NCI-H1436 treated with DMSO at 0.1 percent for 48 hours (cell line): ENCODE measurements around the gene INSRR.

Source experiments
- DNase-seq: peaks from one replicate; lab custom pipeline; 2025; lab: John Stamatoyannopoulos, UW

Gene INSRR

DNA sequence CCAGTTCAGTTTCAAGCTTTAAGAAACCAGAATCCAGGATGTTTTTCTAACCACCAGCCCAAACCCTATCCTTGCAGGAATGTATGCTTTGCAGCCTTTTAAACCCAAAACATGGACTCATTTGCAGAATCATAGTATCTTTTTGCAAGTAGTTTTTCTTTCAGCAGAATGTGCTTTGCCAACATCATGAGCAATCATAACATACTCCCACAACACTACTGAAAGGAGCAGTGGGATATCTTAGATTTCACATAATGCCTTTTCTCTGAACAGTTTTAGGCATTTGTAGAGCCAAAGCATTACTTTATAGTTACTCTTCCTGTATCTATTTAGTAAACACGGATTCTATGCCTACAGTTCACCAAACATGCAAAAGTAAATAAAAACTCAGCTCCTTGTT, 32.3 kb downstream of the INSRR start:
- DNase-seq, result no peak

DNA sequence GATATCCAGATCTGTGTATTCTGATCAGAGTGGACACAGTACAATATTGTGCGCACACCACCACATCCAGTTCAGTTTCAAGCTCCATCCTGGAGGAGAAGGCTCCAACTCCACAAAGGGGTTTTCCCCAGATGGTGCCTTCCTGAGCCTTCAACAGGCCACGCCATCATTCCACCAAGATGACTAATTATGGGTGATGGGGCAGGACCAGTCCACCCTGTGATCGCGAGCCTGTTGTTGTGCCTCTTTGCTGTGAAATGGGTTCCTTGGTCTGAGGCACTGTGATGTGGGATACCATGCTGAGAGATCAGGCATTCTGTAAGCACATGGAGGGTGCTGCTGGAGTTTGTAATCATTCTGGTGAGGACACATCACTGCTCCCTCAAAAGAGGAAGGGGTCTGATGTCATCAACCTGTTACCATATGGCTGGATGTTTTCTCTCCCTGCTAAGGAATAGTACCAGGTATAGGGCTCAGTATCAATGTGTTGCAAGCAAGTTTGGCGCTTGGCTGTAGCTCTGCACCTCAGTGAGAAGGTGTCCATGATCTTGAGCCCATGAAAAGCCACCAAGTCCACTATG, 35.6 kb downstream of the INSRR start:
- no peak for DNase-seq

GRCh38 chr1:156822680-156823079, 36.2 kb downstream of the INSRR start:
- no peak for DNase-seq

DNA sequence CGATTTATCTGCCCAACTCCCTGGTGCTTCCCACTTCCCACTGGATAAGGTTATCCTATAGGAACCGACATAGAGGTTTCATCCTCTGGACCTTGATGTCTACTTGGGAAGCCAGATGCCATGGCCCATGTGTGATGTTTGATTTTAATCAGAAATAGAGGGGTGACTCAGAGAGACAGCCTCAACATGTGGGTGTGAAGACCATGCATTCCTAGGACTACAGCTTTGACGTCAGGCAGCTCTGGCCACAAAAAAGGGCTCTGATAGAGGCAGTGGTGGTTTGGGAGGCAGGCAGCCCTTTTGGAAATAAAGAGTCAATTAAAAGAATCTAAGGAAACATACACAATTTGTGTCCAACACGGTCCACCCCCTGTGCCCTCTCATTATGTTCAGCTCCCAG, 37.1 kb downstream of the INSRR start:
- DNase-seq, result no peak

- no peak for DNase-seq
Measured at GRCh38 chr1:156816561-156817328, 42.2 kb downstream of the INSRR start, which contains the start of gene SH2D2A. SH2D2A (minus strand) TSS chr1:156816848; CDS start chr1:156816708, 140 bp downstream.

GRCh38 chr1:156815961-156816422, 42.9 kb downstream of the INSRR start:
- DNase-seq, result no peak

DNA sequence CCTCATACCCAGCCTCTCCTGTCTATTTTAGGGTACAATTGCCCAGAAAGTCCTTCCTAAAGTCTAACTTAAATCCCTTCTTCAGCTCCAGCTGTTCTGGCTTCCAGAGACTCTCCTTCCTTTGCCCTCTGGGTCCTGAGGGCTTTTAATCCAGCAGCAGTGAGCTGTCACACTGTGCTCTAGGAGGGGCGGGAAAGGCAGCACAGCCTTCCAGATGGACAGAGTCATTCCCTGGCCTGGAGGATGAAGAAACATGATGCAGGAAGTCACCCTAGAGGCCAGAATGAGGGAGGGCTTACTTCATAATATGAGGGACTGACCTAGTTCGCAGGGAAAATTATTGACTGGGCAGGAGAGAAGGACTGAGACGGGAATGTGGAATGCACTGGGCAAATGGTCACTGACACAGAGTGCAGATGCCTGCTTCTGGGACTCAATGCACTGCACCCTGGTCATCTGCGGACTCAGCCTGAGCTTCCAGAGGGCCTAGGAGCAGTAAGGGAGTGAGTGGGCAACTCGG, 43.5 kb downstream of the INSRR start:
- DNase-seq, result no peak

DNA sequence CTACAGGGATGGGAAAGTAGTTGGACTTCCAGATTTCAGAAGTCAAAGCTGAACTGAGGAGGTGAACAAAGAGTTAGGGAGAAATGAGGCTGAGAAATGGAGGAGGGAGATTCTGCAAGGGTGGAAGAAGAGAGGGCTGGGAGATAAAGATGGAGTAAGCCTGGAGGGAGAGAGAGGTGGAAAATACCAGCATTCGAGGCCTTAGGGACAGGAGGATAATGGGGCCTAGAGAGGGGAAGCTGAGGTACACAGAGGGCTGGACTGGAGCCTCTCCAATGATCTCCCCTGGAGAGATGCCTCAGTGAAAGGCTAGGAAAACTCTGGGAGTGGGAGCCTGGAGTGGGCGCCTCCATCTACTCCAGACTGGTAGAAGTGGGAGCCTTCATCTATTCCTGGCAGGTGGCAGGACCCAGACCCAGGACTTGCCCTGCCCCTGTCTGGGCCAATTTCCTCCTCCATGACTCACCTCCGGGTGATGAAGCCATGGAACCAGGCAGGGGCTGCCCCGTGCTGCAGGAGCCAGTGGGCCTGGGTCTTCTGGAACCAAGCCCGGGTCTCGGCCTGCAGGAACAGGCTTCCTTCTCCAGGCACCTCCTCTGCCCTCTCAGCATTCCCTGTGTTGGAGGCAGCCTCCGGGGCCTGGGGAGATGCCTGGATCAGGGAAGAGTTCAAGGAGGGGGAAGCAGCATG, 44.2 kb downstream of the INSRR start:
- DNase-seq, result no peak

DNA sequence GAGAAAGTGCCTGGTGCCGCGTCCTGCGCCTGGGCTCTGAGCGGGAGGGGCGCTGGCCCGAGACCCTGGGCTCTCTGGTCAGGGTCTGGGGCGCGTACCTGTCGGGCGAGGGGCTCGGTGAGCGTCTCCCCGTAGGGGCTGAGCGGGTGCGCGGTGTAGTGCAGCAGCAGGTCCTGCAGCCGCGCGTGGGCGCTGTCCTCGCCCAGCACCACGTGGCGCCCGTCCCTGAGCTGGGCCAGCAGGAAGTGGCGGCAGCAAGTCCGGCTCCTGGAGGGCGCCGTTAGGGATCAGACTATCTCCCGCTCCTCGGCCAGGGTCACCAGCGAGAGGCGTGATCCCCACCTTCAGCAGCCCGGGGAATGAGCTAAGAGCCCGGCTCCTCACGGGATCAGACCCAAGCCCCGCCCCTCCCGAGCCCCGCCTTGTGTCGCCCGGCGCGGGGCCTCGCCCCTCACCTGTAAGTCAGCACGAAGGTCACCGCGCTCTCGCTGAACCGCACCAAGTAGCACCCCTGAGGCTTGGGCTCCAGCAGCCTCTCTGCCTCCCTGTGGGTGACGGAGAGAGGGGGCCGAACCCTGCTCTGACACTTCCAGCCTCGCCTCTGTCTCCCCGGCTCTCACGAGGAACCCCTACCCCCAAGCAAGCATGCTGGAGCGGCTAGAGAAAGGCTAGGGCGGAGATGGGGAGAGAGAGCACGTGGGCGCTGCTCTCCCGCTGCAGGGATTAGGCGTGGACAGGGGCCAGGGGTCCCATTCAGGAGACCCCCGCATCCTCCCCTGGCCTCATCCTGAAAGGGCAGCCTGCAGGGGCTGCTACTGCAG, 45.0 kb downstream of the INSRR start:
- DNase-seq, result no peak

GRCh38 chr1:156813298-156813697, 45.6 kb downstream of the INSRR start:
- DNase-seq, result no peak

DNA sequence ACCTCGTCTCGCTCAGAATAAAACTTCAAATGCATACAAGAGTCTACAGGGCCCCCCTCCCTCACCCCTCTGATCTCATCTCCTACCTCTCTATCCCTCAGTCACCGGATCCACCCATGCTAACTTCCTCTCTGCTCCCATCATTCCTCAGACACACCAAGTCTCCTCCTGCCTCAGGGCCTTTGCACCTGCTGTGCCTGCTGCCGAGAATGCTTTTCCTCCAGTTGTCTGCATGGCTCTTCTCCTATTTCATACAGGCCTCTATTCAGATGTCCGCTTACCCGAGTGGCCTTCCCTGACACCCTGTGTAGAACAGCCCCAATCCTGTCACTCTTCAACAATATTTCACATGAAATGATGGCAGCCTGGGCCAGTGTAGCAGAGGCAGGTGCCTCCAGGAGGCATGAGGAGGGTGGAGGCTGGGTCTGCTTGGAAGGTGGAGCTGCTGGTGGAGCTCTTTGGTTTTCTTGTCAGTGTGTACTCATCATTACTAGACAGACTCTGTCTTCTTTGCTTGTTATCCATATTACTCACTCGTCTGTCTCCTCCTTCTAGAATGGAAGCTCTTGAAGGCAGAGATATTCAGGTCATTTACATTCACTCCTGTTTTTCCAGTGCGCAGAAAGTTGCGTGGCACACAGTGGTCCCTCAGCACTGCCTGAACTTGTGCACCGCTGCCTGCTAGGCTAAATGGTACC, 46.5 kb downstream of the INSRR start:
- DNase-seq, result no peak

GRCh38 chr1:156811168-156811567, 47.7 kb downstream of the INSRR start:
- DNase-seq, result no peak

DNA sequence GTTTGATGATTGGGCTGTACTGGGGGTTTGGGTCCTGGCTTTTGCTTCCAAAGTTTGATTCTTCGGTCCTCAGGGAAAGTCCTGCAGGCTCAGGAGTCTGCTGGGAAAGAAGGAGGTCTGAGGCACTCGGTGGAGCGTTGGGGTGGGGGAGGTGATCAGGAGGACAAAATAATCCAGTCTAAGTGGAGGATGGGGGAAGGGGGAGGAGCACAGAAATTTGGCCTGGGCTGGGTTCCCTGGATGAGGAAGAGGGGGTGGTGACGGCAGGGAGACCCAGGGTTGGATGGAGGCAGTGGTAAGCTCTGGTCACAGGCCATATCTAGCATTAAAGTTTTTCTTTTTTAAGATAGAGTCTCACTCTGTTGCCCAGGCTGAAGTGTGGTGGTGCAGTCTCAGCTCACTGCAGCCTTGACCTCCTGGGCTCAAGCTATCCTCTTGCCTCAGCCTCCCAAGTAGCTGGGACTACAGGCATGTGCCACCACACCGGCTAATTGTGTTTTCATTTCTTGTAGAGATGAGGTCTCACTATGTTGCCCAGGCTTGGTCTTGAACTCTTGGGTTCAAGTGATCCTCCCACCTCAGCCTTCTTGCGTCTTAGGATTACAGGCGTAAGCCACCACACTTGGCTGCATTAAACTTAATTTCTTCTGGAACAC, 49.1 kb downstream of the INSRR start:
- DNase-seq, result no peak

GRCh38 chr1:156809281-156809680, 49.6 kb downstream of the INSRR start:
- no peak for DNase-seq

DNA sequence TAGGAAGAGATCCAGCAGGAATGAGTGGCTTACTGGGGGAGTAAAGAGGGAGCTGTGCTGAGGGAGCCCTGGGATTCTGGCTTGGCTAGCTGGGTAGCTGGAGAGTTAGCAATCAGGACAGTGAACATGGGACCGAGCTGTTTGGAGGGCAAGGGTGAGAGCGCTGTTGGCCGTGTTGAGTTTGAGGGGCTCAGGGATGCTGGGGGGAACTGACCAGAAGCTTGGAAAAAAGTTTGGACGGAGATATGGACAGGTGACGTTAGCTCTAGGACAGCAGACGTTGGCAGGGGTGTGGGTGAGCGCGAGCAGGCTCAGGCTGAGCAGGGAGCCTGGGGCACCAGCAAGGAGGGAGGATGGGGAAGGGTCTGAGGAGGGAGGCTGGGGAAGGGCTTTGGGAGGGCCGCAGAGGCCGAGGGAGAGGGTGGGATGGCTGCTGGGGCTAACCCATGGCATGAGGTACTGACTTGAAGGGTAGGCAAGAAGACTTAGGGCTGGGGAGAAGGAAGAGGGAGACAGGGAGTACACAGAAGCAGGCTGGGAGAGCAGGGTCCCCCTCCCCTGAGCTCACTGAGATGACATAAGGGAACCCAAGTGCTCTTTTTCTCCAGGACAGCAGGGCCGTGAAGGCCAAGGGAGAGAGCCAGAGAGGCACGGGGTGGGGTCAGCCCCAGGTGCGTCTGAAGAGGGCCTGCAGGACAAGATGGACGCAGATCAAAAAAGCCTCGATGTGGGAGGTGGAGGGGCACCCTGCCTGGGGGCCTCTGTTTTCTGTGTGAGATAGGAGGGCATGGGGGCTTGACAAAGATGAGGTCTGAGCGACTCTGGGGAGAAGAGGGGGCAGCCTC, 50.5 kb downstream of the INSRR start:
- DNase-seq, result no peak

- no peak for DNase-seq
Measured at GRCh38 chr1:156807627-156808026, 51.3 kb downstream of the INSRR start.

DNA sequence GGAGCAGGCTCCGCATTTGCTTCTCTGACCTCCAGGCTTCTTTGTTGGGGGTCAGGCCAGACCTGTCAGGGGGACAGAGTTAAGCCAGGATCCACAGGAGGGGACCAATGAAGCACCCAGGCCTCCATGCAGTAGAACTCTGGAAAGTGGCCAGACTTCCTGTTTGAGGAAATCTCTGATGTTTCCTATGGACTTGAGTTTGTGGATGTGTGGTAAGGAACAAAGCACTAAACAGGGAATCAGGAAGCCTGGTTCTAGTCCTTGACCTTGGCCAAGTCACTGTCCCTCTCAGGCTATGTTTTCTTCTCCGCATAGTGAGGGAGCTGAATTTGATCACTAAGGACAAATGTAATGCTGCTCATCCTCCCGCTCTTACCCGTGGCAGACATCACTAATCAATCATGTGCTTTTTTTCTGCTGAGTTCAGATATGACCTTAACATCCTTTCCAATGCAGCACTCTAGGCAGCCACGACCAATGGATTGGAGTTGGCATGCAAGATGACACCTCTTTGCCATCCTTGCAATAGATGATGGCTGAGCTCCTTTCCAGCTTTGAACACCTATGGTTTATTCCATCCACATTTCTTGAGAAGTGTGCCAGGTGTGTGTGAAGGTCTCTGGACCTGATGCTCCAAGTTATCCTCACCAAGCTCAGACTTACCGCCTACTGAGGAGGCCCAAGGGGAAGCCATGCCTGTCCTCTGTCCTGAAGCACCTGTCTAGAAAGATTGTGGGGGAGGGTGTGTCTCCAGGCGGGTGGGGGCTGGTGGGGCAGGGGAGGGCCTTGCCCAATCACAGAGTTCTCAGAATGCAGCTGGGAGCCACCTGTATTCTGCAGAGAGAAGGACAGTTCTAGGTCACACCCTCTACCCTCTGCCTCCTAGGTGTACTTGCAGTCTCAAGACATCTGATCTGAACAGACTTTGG, 52.1 kb downstream of the INSRR start:
- no peak for DNase-seq

GRCh38 chr1:156805766-156806511, 53.0 kb downstream of the INSRR start:
- DNase-seq, result no peak
